Activated T-helper 1 cell treated with anti-CD3 and anti-CD28 coated beads, Interleukin-12 subunit alpha, Interleukin-12 subunit beta, Interleukin-2, Interleukin-4 antibody, amounts not matched to agents 30 ng/mL and 10 ng/mL and 1 ng/mL, durations not matched to agents 14 hours and 24 hours and 36 hours (primary cell): Measurements from ENCODE around the gene IGLL5. TPM values are rescaled to one million over a fixed set of nuclear protein-coding genes. Genes with fewer than 3 reads are reported as not detected.

Source experiments
- DNase-seq: peaks from one replicate; pipeline ENCODE4 v3.0.0; 2021; ENCODE audit warnings: low spot score
- H3K27ac Mint-ChIP-seq: one replicate; pipeline ENCODE4 v1.8.0; 2021; ENCODE audit warnings: mild to moderate bottlenecking, mixed read lengths
- H3K27me3 Mint-ChIP-seq: one replicate; pipeline ENCODE4 v1.8.0; 2022; ENCODE audit warnings: mild to moderate bottlenecking, moderate library complexity, mixed read lengths; ENCODE audit not compliant: insufficient read depth
- H3K36me3 Mint-ChIP-seq: one replicate; pipeline ENCODE4 v1.8.0; 2021; ENCODE audit warnings: low read depth, mixed read lengths
- H3K4me1 Mint-ChIP-seq: one replicate; pipeline ENCODE4 v1.8.0; 2021; ENCODE audit warnings: low read depth, mixed read lengths
- H3K4me3 Mint-ChIP-seq: one replicate; pipeline ENCODE4 v1.8.0; 2021; ENCODE audit warnings: mild to moderate bottlenecking, moderate library complexity, mixed read lengths
- H3K9me3 Mint-ChIP-seq: one replicate; pipeline ENCODE4 v1.8.0; 2021; ENCODE audit warnings: mixed read lengths
- intact Hi-C: fragments of 100-400 bp; cut with micrococcal nuclease; formaldehyde crosslinking; loops from one replicate; pipeline ENCODE4 v1.15.1; 2024
- total RNA-seq: library from RNA; stranded (reverse); gene quantifications from 2 replicates; pipeline ENCODE4 v1.2.3, GENCODE V29; 2022

The IGLL5 gene
- not detected in 2 replicates for total RNA-seq

- intact Hi-C loops = loop anchor here (5.0 kb wide), 2 partner anchors 49 to 69 kb away; no protein-coding TSS in a partner anchor
- H3K9me3 Mint-ChIP-seq = no peaks in the 10 kb centered on the region
- H3K27ac Mint-ChIP-seq = no peak within 1 kb of the TSS
- no peak for DNase-seq
- H3K4me3 Mint-ChIP-seq = no peak within 1 kb of the TSS
- peaks cover 12% of the 10 kb centered on the region for H3K4me1 Mint-ChIP-seq
- H3K36me3 Mint-ChIP-seq = no peaks in the 10 kb centered on the region
- peaks cover 37% of the 10 kb centered on the region for H3K27me3 Mint-ChIP-seq
These were observed at the start of gene IGLL5 for GRCh38 chr22:22887621-22888503. IGLL5 (plus strand) TSS chr22:22887816; CDS start chr22:22888054, 238 bp downstream.

GRCh38 chr22:22838148-22838786, 49.3 kb upstream of the IGLL5 start:
- DNase-seq = no peak
- no peaks in the 10 kb centered on the region for H3K9me3 Mint-ChIP-seq
- no peaks in the 10 kb centered on the region for H3K36me3 Mint-ChIP-seq
- peaks cover 8% of the 10 kb centered on the region for H3K4me1 Mint-ChIP-seq
- no peak overlapping the region for H3K4me3 Mint-ChIP-seq
- H3K27ac Mint-ChIP-seq = no peak overlapping the region
- peaks cover 47% of the 10 kb centered on the region for H3K27me3 Mint-ChIP-seq
- intact Hi-C loops = no loop called here

GRCh38 chr22:22839570-22840314, 47.9 kb upstream of the IGLL5 start:
- Mint-ChIP-seq H3K27me3 (peaks cover 46% of the 10 kb centered on the region), H3K4me1 (peaks cover 13% of the 10 kb centered on the region), H3K9me3 (no peaks in the 10 kb centered on the region), H3K27ac (no peak overlapping the region), H3K36me3 (no peaks in the 10 kb centered on the region), H3K4me3 (no peak overlapping the region)
- intact Hi-C loops = no loop called here
- DNase-seq = no peak

DNA sequence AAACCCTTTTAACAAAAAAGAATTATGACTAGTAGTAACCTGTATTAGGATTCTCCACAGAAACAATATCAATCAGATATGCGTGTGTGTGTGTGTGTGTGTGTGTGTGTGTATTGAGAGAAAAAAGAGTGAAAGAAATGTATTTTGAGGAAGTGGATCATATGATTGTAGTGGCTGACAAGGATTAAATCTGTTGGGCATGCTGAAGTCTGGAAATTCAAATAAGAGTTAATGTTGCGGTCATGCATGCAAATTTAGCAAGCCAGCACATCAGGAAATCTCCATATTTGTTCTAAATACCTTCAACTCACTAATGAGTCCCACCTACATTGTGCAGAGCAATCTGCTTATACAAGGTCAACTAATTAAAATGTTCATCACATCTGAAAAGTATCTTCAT, 46.8 kb upstream of the IGLL5 start:
- DNase-seq = no peak
- no peak overlapping the region for H3K27ac Mint-ChIP-seq
- intact Hi-C loops = no loop called here
- peaks cover 45% of the 10 kb centered on the region for H3K27me3 Mint-ChIP-seq
- H3K36me3 Mint-ChIP-seq = no peaks in the 10 kb centered on the region
- H3K9me3 Mint-ChIP-seq = no peaks in the 10 kb centered on the region
- H3K4me3 Mint-ChIP-seq = no peak overlapping the region
- H3K4me1 Mint-ChIP-seq = peaks cover 13% of the 10 kb centered on the region

DNA sequence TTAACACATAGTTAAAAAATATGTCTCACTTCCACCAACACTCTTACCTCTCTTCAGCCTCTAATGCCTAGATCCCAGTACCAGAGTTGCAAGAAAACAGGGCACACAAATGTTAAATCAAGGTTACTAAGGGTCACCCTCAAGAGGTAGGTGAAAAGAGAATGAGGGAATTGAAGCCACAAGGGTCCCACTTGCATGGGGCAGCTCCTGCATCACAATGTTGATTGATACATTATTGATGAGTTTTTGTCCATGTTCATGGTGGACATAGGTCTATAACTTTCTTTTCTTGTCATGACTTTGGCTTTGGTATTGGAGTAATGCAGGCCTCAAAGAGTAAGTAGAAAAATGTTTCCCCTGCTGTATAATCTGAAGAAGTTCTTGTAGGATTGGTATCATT, 46.0 kb upstream of the IGLL5 start:
- Mint-ChIP-seq H3K36me3 (no peaks in the 10 kb centered on the region), H3K27me3 (peaks cover 43% of the 10 kb centered on the region), H3K4me1 (peaks cover 13% of the 10 kb centered on the region), H3K27ac (no peak overlapping the region), H3K4me3 (no peak overlapping the region), H3K9me3 (no peaks in the 10 kb centered on the region)
- DNase-seq = no peak
- intact Hi-C loops = no loop called here

DNA sequence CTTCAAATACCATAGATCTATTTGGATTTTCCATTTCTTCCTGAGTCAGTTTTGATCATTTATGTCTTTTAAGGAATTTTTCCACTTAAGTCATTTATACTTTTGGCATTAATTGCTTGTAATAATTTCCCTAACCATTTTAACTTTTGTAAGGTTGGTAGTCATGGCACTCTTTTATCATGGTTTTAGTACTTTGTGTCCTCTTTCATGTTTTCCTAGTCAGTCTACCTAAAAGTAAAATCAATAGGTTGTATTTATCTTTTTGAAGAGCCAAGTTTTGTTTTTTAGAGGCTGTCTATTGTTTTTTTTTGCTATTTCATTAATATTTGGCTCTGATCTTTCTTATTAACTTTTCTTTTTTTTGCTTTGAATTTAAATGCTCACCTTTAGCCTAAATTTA, 45.5 kb upstream of the IGLL5 start:
- Mint-ChIP-seq H3K27me3 (peaks cover 43% of the 10 kb centered on the region), H3K36me3 (no peaks in the 10 kb centered on the region), H3K9me3 (no peaks in the 10 kb centered on the region), H3K4me3 (no peak overlapping the region), H3K27ac (no peak overlapping the region), H3K4me1 (peaks cover 13% of the 10 kb centered on the region)
- DNase-seq = no peak
- intact Hi-C loops = no loop called here

DNA sequence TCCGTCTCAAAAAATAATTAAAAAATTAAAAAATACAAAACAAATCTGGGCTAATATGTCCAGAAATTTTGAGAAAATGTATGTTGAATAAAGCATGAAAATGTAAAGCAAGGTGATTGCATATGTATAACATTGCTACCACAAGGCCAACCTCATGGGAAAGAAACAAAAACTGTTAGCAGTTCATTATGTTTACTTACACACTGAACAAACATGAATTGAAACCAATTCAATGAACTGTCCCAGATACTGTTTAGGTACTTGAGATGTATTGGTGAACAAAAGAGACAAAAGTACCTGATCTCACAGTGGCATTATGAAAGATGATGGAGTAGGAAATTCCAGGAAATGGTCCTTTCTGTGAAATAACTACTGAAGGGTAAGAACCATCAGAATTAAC, 43.8 kb upstream of the IGLL5 start:
- Mint-ChIP-seq H3K36me3 (no peaks in the 10 kb centered on the region), H3K9me3 (no peaks in the 10 kb centered on the region), H3K27ac (no peak overlapping the region), H3K4me3 (no peak overlapping the region), H3K4me1 (peaks cover 6% of the 10 kb centered on the region), H3K27me3 (peaks cover 55% of the 10 kb centered on the region)
- DNase-seq = no peak
- intact Hi-C loops = no loop called here

- Mint-ChIP-seq H3K4me1 (peaks cover 6% of the 10 kb centered on the region), H3K4me3 (no peak overlapping the region), H3K27me3 (peaks cover 39% of the 10 kb centered on the region), H3K9me3 (no peaks in the 10 kb centered on the region), H3K27ac (no peak overlapping the region), H3K36me3 (no peaks in the 10 kb centered on the region)
- intact Hi-C loops = no loop called here
- no peak for DNase-seq
These were observed 40.4 kb upstream of the IGLL5 start for GRCh38 chr22:22847241-22847640.

GRCh38 chr22:22848364-22848866, 39.2 kb upstream of the IGLL5 start:
- Mint-ChIP-seq H3K27me3 (peaks cover 43% of the 10 kb centered on the region), H3K9me3 (no peaks in the 10 kb centered on the region), H3K36me3 (no peaks in the 10 kb centered on the region), H3K4me1 (peaks cover 6% of the 10 kb centered on the region), H3K27ac (no peak overlapping the region), H3K4me3 (no peak overlapping the region)
- DNase-seq = peak; percentile 49
- intact Hi-C loops = loop anchor here (1.0 to 2.0 kb wide), 3 partner anchors 29 to 108 kb away; no protein-coding TSS in a partner anchor

GRCh38 chr22:22849640-22850610, 37.7 kb upstream of the IGLL5 start:
- Mint-ChIP-seq H3K4me1 (no peaks in the 10 kb centered on the region), H3K36me3 (no peaks in the 10 kb centered on the region), H3K4me3 (no peak overlapping the region), H3K27me3 (peaks cover 37% of the 10 kb centered on the region), H3K27ac (no peak overlapping the region), H3K9me3 (no peaks in the 10 kb centered on the region)
- intact Hi-C loops = loop anchor here (2.0 kb wide), 1 partner anchor 47 kb away; no protein-coding TSS in a partner anchor
- DNase-seq = no peak

DNA sequence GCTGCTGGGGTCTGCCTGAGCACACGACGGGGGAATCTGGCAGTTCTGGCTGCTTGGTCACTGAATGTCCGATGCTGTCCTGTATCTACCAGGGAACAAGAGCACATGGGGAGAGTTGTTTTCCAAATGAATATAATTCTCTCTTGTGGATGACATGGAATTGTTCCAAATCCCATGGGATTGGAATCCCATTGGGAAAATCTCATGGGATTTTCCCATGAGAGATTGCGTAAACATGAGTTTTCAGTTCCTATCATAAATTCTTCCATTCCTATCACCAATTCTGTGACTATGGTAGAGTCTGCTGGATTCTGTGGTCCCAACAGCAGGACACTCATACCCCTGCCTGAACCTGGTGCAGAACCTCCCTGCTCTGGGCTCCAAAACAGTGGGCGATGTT, 35.6 kb upstream of the IGLL5 start:
- H3K27me3 Mint-ChIP-seq = peaks cover 26% of the 10 kb centered on the region
- no peaks in the 10 kb centered on the region for H3K4me1 Mint-ChIP-seq
- H3K4me3 Mint-ChIP-seq = no peak overlapping the region
- intact Hi-C loops = no loop called here
- H3K27ac Mint-ChIP-seq = no peak overlapping the region
- no peaks in the 10 kb centered on the region for H3K36me3 Mint-ChIP-seq
- H3K9me3 Mint-ChIP-seq = no peaks in the 10 kb centered on the region
- no peak for DNase-seq

- no peaks in the 10 kb centered on the region for H3K4me1 Mint-ChIP-seq
- no peak for DNase-seq
- intact Hi-C loops = no loop called here
- H3K4me3 Mint-ChIP-seq = no peak overlapping the region
- no peak overlapping the region for H3K27ac Mint-ChIP-seq
- H3K36me3 Mint-ChIP-seq = no peaks in the 10 kb centered on the region
- peaks cover 22% of the 10 kb centered on the region for H3K27me3 Mint-ChIP-seq
- no peaks in the 10 kb centered on the region for H3K9me3 Mint-ChIP-seq
These were observed 33.9 kb upstream of the IGLL5 start for GRCh38 chr22:22853713-22854112.
